Measurements from ENCODE around the gene ARHGEF10L.

Gene ARHGEF10L

DNA sequence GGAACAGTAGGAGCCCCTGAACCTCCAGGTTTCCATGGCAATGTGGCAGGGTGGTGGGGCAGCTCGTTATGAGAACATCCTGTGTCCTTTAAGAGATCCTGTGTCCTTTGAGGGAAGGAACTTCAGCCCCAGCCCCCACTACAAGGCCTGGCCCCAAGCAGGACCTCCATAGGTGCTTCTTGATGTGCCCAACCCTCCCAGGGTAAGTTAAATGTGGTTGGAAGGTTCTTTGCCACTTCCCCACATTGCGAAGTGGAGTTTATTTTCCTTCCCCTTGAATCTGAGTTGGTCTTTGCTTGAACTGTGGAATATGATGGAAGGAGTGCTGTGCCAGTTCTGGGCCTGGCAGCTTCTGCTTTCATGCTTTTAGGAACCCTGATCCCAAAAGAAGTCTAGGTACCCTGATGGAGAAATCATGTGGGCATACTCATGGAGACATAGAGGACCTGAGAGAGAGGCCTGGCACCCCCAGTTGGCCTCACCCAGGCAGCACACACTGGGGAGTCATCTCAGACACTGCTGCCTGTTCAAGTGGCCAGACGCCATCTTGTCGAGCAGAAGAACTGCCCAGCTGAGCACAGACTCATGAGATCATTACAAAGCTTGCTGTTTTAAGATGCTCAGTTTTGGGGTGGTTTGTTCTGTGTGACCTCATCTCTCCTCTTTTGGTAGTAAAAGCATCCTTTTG lies 171.5 kb downstream of the ARHGEF10L start:
- no peak for DNase-seq (ENCODE audit: low read depth, low spot score)

DNA sequence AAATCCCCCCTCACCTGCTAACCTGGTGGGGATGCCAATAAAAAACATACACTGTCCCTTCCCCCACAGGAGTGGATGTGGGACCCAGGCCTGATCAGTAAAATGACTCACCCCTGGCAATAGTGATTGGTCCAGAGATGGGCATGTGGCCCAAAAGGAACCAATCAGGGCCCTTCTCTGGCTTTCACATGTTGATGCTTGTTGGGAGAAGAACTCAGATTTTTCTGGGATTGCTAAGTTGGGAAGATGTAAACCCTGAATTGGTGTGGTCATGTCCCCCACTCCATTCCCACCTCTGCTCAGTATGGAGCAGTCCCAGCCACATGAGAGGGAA lies 172.0 kb downstream of the ARHGEF10L start:
- DNase-seq (ENCODE audit: low read depth, low spot score): no peak

DNA sequence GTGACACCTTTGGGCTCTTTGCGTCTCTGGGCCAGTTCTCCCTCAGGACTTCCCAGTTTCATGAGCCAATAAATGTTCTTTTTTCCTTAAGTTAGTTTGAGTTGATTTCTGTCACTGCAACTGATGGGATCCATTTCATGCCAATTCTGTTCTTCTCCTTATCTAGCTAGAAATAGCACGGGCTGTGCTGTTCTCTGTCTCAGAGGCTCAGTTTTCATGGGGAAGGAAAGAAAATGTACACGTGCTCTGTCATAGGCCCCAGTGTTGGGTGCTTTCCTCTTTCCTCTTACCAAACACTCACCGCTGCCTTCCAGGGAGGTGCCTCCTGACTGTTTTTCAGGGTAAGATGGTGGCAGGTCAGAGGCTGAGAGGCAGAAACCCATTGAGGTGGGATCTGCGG lies 172.4 kb downstream of the ARHGEF10L start:
- no peak for DNase-seq (ENCODE audit: low read depth, low spot score)

DNA sequence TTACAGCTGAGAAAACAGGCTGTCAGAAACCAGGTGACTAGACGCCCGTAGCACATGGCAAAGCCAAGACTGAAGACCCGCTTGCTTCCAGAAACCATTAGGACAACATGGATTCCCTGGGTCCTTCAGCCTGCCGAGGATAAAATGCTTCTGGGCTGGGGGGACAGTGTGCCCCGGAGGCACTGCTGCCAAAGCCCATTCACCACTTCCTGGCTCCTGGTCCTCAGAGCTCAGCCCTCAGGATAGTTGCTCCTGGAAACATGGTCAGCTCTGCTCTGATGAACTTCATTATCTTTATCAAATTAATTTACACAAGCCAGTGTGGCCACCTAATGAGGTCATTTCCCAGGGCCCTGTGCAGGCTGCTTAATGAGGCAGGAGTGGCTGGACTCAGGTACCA lies 174.5 kb downstream of the ARHGEF10L start:
- DNase-seq (ENCODE audit: low read depth, low spot score): no peak

DNA sequence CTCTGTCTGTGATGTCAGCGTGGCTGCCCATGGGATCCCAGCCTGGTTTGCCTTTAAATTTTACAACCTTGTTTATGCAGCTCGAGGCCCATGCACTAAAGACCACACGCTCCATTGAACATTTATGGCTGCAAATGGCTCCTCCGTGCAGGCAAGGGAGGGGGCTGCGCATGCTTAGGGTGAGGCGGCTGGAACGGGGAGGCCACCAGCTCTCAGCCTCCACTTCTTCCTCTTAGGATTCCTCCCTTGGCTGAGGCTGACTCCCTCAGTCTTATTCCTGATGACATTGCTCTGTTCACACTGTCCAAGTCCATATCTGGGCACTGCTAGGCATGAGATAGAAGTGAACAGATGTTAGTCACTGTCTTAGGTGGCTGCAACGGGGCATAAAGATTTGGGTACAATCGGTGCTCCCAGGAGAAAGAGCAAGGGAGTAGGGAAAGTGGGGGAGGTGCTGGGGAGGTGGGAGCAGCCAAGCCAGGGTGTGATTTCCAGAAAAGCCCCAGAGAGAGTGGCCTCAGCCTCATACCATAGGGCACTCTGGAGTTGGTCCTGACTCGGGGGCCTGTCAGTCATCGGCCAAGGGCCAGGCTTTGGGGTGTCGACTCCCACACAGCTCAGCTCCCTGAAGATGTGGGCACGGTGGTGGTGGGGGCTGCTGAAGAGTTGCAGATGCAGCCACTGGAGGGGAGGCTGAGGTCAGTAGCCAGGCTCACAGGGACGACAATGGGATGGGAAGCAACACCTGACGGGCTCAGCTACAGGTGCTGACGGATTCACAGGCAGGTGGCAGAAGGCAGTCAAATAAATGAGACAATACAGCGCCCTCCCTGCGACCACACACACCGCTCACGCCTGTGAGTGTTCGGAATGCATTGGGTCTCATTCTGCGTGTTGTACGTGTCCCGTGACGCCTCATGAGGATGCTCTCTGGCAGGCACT lies 178.4 kb downstream of the ARHGEF10L start:
- DNase-seq (ENCODE audit: low read depth, low spot score): no peak

DNA sequence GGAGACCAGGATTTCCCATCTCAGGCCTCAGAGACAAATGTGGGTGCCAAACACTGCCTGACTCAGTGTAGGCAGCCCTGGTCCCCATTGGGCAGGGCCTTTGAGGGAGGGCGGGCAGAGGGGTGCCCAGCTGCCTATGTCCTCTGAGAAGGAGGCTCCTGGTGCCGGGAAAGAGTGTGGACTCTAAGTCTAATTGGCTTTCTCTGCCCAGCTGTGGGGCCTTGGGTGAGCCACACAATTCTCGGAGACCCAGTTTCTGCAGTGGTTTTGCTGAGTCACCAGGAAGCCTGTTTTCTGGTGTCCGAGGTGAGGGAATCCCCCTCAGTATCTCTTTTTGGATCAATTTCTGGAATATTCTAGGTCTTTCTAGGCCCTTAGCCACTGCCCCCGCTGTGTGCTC lies 180.4 kb downstream of the ARHGEF10L start:
- no peak for DNase-seq (ENCODE audit: low read depth, low spot score)

DNA sequence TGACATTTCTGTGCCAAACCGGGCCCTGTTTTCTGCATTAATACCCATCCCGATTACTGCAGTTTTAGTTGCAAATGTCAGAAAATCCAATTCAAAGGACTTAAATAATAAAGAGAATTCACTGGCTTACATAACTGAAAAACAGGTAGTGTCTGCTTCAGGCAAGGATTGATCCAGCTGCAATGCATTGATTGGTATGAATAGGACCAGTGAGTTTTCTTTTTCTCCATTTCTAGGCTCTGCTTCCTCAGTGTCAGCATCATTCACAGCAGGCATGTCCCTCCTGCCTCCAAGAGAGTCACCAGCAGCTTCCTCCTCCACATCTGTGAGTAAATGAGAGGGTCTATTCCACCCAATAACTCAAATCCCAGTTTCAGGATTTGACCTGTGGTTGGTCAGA lies 181.9 kb downstream of the ARHGEF10L start:
- no peak for DNase-seq (ENCODE audit: low read depth, low spot score)

DNA sequence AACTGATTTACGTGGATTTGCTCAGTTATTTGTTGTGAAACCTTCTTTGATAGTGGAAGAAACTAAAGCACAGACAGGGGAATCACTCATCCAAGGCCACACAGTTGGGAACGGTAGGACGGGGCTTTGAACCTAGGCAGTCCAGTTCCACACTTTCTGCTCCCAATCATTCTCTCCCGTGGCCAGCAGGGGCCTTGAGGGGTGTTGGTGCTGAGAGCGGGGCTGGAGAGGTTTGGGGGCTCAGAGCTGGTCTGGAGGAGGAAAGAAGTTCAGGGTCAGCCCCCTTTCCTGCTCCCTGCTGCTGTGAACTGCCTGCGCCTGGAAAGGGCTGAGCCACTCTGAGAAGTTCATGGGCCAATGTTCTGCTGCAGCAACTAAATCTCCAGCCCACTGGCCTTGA lies 184.2 kb downstream of the ARHGEF10L start:
- DNase-seq (ENCODE audit: low read depth, low spot score): no peak

DNA sequence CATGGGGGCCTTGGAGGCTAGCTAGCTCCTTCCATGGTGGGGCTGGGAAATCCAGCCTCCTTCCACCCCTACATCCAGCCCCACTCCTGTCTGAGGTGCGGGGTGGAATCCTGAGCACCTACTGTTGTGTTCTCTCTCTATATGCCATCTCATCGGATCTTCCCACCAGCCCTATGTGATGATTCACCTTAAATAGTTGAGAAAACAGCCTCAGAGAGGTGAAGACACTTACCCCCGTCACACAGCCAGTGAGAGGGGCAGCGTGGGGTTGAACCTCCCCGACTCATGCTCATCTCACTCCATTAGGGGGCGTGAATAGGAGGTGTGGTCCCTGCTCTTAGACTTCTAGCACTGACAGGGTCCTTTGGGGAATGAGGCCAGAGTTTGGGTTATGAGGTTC lies 184.7 kb downstream of the ARHGEF10L start:
- no peak for DNase-seq (ENCODE audit: low read depth, low spot score)

DNA sequence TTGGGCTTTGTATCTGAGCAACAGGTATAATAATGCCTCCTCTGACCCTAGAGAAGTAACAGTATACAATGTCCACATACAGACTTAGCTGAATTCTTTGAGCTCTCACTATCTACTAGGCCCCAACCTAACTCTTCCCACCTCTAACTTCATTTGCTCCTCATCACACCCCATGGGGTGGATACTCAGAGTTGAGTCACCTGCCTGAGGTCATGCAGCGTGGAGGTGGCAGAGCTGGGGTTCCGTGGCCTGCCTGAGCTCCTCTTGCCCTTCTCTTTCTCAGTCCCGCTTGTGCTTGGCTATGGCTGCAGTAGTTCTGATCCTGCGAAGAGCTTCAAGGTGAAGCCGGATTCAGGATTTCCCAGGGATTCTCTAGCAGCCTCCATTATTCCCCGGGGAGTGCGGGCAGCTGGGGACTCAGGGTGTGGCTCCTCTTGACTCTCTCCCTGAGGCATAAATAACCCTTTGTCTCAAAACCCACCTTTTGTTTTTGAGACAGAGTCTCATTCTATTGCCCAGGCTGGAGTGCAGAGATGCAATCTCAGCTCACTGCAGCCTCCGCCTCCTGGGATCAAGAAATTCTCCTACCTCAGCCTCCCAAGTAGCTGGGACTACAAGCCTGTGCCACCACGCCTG lies 185.7 kb downstream of the ARHGEF10L start:
- no peak for DNase-seq (ENCODE audit: low read depth, low spot score)

DNA sequence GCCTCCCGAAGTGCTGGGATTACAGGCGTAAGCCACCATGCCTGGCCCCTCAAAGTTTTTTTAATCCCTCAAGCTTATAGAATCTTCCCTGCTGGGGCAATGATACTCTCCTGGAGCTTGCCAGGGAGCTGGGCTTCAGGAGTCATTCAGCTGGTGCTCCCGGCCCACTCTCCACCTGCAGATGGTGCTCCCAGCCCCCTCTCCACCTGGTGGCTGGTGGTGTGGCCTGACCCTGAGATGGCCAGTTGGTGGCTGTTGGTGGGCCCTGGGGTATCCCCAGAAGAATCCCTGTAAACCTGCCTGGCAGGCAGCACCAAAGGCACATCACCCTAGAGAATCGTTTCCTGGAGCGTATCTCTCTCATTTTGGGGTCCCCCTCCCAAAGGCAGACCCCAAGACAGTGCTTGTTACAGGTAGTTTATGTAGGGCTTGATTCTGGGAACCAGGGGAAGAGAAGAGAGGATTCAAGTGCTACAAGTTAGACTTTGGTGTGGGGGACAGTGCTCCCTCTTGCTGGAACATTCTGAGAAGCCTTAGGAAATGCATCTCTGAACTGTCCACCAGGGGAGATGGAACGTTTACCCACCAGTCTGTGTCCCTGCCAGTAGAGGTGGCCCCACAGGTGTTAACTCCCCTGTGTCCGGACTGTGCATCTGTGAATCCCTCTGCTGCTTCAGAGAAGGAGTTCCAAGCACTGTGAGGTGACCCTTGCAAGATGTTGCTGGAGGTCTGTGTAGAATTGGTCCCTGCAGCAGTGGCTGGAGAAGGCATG lies 186.5 kb downstream of the ARHGEF10L start:
- DNase-seq (ENCODE audit: low read depth, low spot score): no peak

DNA sequence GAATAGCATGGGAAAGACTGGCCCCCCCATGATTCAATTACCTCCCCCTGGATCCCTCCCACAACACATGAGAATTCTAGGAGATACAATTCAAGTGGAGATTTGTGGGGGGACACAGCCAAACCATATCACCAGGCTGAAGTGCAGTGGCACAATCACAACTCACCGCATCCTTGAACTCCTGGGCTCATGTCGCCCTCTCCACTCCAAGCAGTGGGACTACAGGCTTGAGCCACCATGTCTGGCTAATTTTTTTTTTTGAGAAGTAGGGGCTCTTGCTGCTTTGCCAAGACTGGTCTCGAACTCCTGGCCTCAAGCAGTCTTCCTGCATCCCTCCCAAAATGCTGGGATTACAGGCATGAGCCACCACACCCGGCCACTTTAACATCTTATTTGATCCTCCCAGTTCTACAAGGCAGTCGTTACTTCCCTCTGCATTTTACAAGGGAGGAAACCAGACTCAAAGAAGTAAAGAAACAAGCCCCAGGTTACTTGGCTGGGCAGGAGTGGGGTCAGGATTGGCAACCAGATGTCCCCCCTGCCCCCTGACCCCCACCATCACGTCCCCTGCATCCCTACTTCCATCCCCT lies 188.7 kb downstream of the ARHGEF10L start:
- no peak for DNase-seq (ENCODE audit: low read depth, low spot score)

DNA sequence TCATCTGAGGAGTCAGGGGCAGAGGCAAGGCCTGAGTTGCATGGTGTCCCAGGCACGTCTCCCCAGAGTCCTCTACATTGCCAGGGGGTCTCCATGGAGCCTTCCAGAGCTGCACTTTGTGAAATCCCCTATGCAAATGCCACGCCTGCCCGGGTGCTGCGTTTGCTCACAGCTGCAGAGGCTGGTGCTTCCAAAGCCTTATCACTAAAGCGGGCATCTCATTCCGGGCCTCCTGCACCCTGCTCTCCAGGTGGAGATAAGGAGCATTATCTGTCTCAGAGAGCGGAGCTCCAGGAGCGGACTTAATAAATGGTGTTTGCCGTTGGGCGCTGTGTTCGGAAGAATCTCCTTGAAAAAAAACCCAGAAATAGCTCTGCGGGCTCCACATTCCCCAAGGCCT lies 189.8 kb downstream of the ARHGEF10L start:
- DNase-seq (ENCODE audit: low read depth, low spot score): no peak

DNA sequence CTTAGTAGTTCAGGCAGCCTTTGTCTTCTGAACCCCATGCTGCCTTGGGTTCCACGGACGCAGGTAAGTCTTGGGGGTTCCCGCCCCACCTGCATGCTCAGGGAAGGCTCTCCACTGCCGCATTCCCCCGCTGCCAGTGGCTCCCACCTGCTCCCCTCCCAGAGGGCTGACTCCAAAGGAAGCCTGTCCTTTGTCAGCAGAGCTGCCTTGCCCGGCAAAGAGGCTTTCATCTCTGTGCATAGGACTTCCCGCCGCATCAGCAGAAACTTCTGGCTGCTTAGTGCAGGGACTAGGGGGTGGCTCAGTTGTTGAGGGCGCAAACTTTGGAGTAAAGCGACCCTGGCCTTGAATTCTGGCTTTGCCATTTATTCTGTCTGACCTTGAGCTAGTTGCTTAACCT lies 190.4 kb downstream of the ARHGEF10L start:
- DNase-seq (ENCODE audit: low read depth, low spot score): no peak

DNA sequence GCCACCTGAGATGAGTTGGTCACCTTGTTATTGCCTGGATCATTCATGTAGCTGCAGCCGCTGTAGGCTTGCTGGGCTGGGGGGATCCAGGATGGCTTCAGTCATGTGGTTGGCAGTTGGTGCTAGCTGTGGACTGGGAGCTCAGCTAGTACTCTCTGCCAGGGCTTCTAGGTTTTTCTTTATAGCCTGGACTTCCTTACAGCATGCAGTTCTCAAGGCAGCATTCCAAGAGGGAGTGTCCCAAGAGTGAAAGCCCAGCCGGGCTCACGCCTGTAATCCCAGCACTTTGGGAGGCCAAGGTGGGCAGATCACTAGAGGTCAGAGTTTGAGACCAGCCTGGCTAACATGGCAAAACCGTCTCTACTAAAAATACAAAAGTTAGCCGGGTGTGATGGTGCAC lies 192.0 kb downstream of the ARHGEF10L start:
- no peak for DNase-seq (ENCODE audit: low read depth, low spot score)

DNA sequence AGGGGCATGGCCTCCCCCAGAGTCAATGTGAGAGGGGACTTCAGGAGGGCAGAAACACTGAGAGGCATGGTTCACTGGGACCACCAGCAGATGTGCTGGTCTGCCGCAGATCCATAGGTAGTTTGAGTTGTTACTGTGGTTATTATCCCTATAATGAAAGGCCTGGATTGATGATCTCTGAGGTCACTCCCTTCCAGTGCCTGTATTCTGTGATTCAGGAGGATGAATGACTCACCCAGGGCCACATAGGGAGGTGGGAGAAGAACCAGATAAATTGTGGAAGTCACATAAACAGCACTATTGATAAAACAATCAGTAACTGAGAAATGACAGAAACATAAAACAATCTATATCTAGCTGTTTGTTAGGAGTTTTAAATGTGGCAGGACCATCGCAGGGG lies 193.0 kb downstream of the ARHGEF10L start:
- no peak for DNase-seq (ENCODE audit: low read depth, low spot score)

DNA sequence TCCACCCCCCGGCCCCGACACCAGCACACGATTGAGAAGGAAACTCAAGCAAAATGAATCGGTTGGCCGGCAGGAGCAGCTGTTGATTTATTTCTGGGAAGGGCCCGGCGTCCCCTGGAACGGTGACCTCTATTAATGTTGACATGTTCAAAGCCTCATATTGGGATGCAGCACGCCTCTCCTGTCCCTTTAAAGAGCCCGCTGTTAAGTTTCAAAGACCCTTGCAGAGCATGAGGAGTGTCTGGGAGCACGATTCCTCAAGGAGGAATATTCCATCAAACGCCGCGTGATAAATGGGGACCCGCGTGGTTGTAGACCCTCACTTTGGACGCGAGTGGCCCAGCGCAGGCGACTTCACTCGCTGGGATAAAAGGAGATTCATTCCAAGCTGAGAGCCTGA lies 194.2 kb downstream of the ARHGEF10L start:
- DNase-seq (ENCODE audit: low read depth, low spot score): no peak

DNA sequence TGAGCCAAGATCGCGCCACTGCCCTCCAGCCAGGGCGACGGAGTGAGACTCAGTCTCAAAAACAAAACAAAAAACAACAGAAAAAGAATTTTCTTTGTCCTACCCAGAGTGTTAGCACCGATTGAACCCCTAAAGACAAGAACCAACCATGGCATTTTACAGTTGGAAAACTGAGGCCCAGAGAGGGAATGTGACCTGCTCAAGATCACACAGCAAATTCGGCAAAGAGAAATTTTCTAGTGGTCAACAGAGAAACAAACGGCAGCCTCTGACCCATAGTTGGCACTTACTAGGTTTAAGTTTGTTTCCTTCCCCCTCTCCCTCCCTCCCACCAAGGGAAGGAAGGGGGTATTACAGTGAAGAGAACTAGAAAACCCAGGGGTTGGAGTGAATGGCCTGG lies 195.1 kb downstream of the ARHGEF10L start:
- no peak for DNase-seq (ENCODE audit: low read depth, low spot score)

DNA sequence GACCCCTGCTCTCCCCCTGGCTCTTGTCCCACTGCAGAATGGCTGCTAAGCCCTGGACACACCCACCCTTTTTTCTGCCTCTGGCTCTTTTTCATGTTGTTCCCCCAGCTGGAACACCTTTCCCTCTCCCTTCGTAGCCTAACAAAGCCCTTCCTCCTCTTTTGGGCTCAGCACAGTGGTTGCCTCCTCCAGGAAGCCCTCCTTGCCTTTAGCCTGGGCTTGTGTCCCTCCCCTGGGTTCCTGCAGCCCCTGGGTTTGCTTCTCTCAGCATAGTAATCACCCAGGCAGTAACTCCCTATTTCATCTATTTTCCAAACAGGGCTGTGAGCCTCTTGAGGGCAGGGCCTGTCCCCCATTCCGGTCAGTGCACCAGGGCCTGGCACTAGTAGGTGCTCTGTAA lies 195.8 kb downstream of the ARHGEF10L start:
- no peak for DNase-seq (ENCODE audit: low read depth, low spot score)

DNA sequence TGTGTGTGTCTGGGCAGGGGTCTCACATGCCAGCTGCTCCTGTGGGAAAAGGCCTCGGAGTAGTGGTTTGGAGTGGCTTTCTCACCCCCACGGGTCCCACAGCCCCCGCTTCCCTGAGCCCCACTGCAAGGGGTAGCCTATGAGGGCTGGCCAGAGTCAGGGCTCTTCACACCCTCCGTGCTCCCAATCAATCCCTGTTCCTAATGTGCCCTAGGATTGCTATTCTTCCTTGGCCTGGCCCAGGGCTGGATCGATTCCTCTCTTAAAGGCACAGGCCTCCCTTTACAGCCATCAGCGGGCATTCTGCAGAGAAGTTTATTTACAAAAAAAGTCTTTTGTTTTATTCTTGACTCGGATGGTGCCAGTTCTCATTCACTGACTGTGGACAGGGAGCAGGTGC lies 196.3 kb downstream of the ARHGEF10L start:
- DNase-seq (ENCODE audit: low read depth, low spot score): no peak

DNA sequence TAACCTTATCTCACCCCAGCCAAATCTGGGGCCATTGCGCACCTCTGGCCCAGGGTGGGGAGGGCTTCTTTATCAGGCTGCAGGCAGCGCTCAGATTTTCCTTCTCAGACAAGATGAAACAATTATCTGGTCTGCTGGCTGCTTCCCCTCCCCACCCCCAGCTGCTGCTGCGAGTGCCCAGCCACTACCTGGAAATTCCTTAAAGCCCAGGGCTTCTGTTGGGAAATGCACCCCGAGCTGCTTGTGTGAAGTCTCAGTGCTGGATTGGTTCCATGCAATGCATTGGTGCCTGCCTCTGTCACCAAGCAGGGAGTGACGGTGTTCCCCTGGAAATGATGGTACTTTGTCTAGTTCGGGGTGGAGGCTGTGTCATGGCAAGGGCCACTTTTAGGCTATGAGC lies 197.1 kb downstream of the ARHGEF10L start:
- DNase-seq (ENCODE audit: low read depth, low spot score): no peak

DNA sequence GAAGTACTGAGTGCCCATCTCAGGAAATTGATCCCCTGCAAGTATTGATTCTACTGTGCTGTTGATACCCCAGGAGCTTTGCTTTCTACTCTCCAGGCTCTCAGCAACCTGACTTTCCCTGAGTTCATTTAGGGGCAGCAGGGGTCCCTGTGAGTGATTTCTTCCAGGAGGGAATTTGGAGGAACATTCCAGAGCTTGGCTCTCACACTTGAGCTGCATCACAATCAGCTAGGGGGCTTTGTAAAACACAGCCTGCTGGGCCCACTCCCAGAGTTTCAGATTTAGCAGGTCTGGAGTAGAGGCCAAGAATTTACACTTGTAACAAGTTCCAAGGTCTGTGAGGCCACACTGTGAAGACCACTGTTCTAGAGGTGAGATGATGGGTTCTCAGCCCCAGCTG lies 199.6 kb downstream of the ARHGEF10L start:
- DNase-seq (ENCODE audit: low read depth, low spot score): no peak
